Panc1 (cell line): ENCODE results near the gene YWHAG. TPM values are rescaled to one million over a fixed set of nuclear protein-coding genes. Genes with fewer than 3 reads are reported as not detected.

ENCODE experiments used
- ATAC-seq: fragments of 200-7000 bp; cut with Tn5 transposase; 2 replicates; pipeline ENCODE4 v1.9.1; 2020; ENCODE audit warnings: mild to moderate bottlenecking, moderate library complexity
- BruUV-seq: library from RNA; stranded (reverse); fragments of 400-500 nt; replicated peaks from 2 replicates; lab custom pipeline; 2021; lab: Mats Ljungman, UMichigan
- CTCF ChIA-PET: fragments of 300-600 bp; sonication (Branson Sonifier 250); formaldehyde crosslinking; loops from one replicate; lab custom pipeline; 2022; ENCODE audit warnings: antibody characterized with exemption; lab: Charles Lee
- POLR2A ChIA-PET: fragments of 300-600 bp; sonication (Branson Sonifier 250); formaldehyde crosslinking; loops from one replicate; lab custom pipeline; 2022; ENCODE audit warnings: antibody characterized with exemption; lab: Charles Lee
- DNase-seq: peaks from one replicate; pipeline ENCODE4 v3.0.0-alpha.2; 2010; ENCODE audit warnings: low read depth, low spot score
- H3K27ac ChIP-seq: 2 replicates; pipeline ENCODE4 v1.5.1; 2011; ENCODE audit warnings: mild to moderate bottlenecking, low read length, inconsistent platforms
- H3K27me3 ChIP-seq: fragments of 200-500 bp; sonication (Bioruptor generic); 2 replicates; pipeline ENCODE4 v1.6.0; 2014; ENCODE audit warnings: low read length, inconsistent platforms; ENCODE audit not compliant: control insufficient read depth, insufficient read depth
- H3K36me3 ChIP-seq: fragments of 200-500 bp; sonication (Bioruptor generic); 2 replicates; pipeline ENCODE4 v1.5.1; 2014; ENCODE audit warnings: inconsistent platforms, mild to moderate bottlenecking, low read length, moderate library complexity; ENCODE audit not compliant: control insufficient read depth, insufficient read depth
- H3K4me1 ChIP-seq: 2 replicates; pipeline ENCODE4 v1.5.1; 2011; ENCODE audit warnings: inconsistent platforms, mild to moderate bottlenecking, low read length, moderate library complexity; ENCODE audit not compliant: control insufficient read depth, insufficient read depth
- H3K4me3 ChIP-seq, 2 experiments: 2 replicates each; pipeline ENCODE4 v1.5.1; 2011 to 2012; ENCODE audit warnings: low read depth in 2 of 2, low read length in 2 of 2, mild to moderate bottlenecking in 2 of 2, inconsistent platforms in 1 of 2, moderate library complexity in 1 of 2
- H3K9me3 ChIP-seq: fragments of 200-500 bp; sonication (Bioruptor generic); 2 replicates; pipeline ENCODE4 v1.5.1; 2014; ENCODE audit warnings: low read depth, mild to moderate bottlenecking, inconsistent platforms, low read length, moderate library complexity; ENCODE audit not compliant: control insufficient read depth, insufficient read depth
- CTCF ChIP-seq: fragments of 450-650 bp; IDR thresholded peaks from 2 replicates; pipeline ENCODE4 v1.5.1; 2017; ENCODE audit warnings: mild to moderate bottlenecking
- POLR2AphosphoS5 ChIP-seq: IDR thresholded peaks from 2 replicates; pipeline ENCODE4 v1.6.1; 2012; ENCODE audit warnings: mild to moderate bottlenecking, low read depth, low read length, moderate library complexity
- REST ChIP-seq, 2 experiments: IDR thresholded peaks; 2 replicates each; pipeline ENCODE4 v1.6.1; 2011 to 2012; ENCODE audit warnings: low read depth in 2 of 2, control low read depth in 1 of 2, low read length in 1 of 2, mild to moderate bottlenecking in 1 of 2, moderate library complexity in 1 of 2; ENCODE audit not compliant: insufficient read depth in 1 of 2
- SIN3A ChIP-seq: IDR thresholded peaks from 2 replicates; pipeline ENCODE4 v1.6.1; 2012; ENCODE audit warnings: low read depth, mild to moderate bottlenecking, low read length, moderate library complexity, borderline replicate concordance; ENCODE audit not compliant: insufficient read depth
- TCF7L2 ChIP-seq: IDR thresholded peaks from 2 replicates; pipeline ENCODE4 v1.6.1; 2011; ENCODE audit warnings: mild to moderate bottlenecking, low read depth, low read length, inconsistent platforms
- in situ Hi-C: cut with HindIII; loops from 2 replicates; pipeline ENCODE4 v1.10.0; 2016; ENCODE audit warnings: low sequenced_read_pairs, low pct_unique_long_range_greater_than_20kb
- intact Hi-C: fragments of 100-400 bp; cut with micrococcal nuclease; formaldehyde crosslinking; loops from one replicate; pipeline ENCODE4 v1.10.0; 2022; ENCODE audit not compliant: unreplicated experiment
- total RNA-seq: library from RNA; stranded (reverse); gene quantifications from one replicate; pipeline ENCODE4 v1.2.1, GENCODE V29; 2021; ENCODE audit not compliant: unreplicated experiment

YWHAG gene
- total RNA-seq, 1 experiment from 2014 or later, result 210 TPM

GRCh38 chr7:76338298-76339084 lies 20.3 kb downstream of the YWHAG start:
- BruUV-seq, result no TSS peak
- peaks cover 35% of the 10 kb centered on the region for H3K4me1 ChIP-seq
- H3K27ac ChIP-seq, result peak overlapping the region; percentile 4
- ChIA-PET CTCF (no interaction called here), POLR2A (no interaction called here)
- in situ Hi-C loops (no loop called here), intact Hi-C loops (no loop called here)
- H3K4me3 ChIP-seq, result no peak overlapping the region
- H3K9me3 ChIP-seq, result no peaks in the 10 kb centered on the region
- DNase-seq, result no peak
- ATAC-seq, result peak; percentile 49
- H3K27me3 ChIP-seq, result no peaks in the 10 kb centered on the region
- H3K36me3 ChIP-seq, result peaks cover 5% of the 10 kb centered on the region; the same call in 1 of the 2 replicates
- TF ChIP-seq REST (IDR thresholded peaks at IDR 0.05; ENCODE audit: insufficient read depth in 1 of 2, low read depth in 2 of 2, low read length in 1 of 2) (no peak), CTCF (no peak), TCF7L2 (no peak), POLR2AphosphoS5 (no peak), SIN3A (no peak)

- Histone ChIP-seq H3K9me3 (no peaks in the 10 kb centered on the region), H3K4me1 (peaks cover 35% of the 10 kb centered on the region), H3K36me3 (peaks cover under 1% of the 10 kb centered on the region; the same call in 1 of the 2 replicates), H3K27me3 (no peaks in the 10 kb centered on the region), H3K4me3 (no peak overlapping the region), H3K27ac (no peak overlapping the region)
- intact Hi-C loops (no loop called here), in situ Hi-C loops (no loop called here)
- TF ChIP-seq REST (IDR thresholded peaks at IDR 0.05; ENCODE audit: insufficient read depth in 1 of 2, low read depth in 2 of 2, low read length in 1 of 2) (no peak), CTCF (no peak), POLR2AphosphoS5 (no peak), TCF7L2 (no peak), SIN3A (no peak)
- ATAC-seq (no peak), DNase-seq (no peak)
- CTCF ChIA-PET, result interaction anchor here (0.7 kb wide), 1 partner anchor 15 kb away, joined by 4 read pairs; no protein-coding TSS in a partner anchor
- BruUV-seq, result no TSS peak
- POLR2A ChIA-PET, result interaction anchor here (0.6 kb wide), 1 partner anchor 75 kb away, joined by 4 read pairs; no protein-coding TSS in a partner anchor
These were observed 21.6 kb downstream of the YWHAG start for GRCh38 chr7:76337147-76337546.
